OCI-LY7 (cell line): ENCODE measurements around the gene PAQR4.

ENCODE experiments used
- CTCF ChIP-seq: fragments of 200-600 bp; sonication (generic); conservative IDR thresholded peaks from 2 replicates; pipeline ENCODE4 v1.5.1; 2014; ENCODE audit warnings: mild to moderate bottlenecking, antibody characterized with exemption, low read length, moderate library complexity, mixed read lengths
- EZH2phosphoT487 ChIP-seq: fragments of 200-600 bp; sonication (generic); IDR thresholded peaks from 2 replicates; pipeline ENCODE4 v1.6.1; 2018; ENCODE audit warnings: low read depth, borderline replicate concordance, mild to moderate bottlenecking, mixed run types, antibody characterized with exemption, low read length, moderate library complexity, mixed read lengths

GRCh38 chr16:3017344-3017743 is 48.2 kb downstream of the PAQR4 start:
- TF ChIP-seq CTCF: no peak
- TF ChIP-seq EZH2phosphoT487: no peak
